HL-60 (cell line): Measurements from ENCODE around the gene NAA11.

Source experiments
- DNase-seq, 2 experiments: peaks; one replicate each; pipeline ENCODE4 v3.0.0-alpha.2; 2010 to 2020; ENCODE audit warnings: low read depth in 1 of 2, low spot score in 1 of 2
- H3K27ac ChIP-seq: fragments of 250-450 bp; sonication (Bioruptor Pico); replicated peaks from 2 replicates; pipeline ENCODE4 v1.5.1; 2020; ENCODE audit warnings: mild to moderate bottlenecking, moderate library complexity
- H3K27me3 ChIP-seq: fragments of 250-450 bp; sonication (Bioruptor Pico); 2 replicates; pipeline ENCODE4 v1.5.1; 2021; ENCODE audit warnings: mild to moderate bottlenecking, moderate library complexity; ENCODE audit not compliant: insufficient read depth, poor library complexity, severe bottlenecking
- H3K4me3 ChIP-seq: replicated peaks from 2 replicates; pipeline ENCODE4 v1.5.1; 2011; ENCODE audit warnings: mild to moderate bottlenecking, control low read depth, low read length; ENCODE audit not compliant: insufficient read depth
- GABPA ChIP-seq: IDR thresholded peaks from 2 replicates; pipeline ENCODE4 v1.6.1; 2012; ENCODE audit warnings: low read depth
- POLR2AphosphoS5 ChIP-seq: IDR thresholded peaks from 2 replicates; pipeline ENCODE4 v1.6.1; 2012; ENCODE audit warnings: low read depth
- SPI1 ChIP-seq: IDR thresholded peaks from 2 replicates; pipeline ENCODE4 v1.6.1; 2012; ENCODE audit warnings: low read depth, mild to moderate bottlenecking, borderline replicate concordance
- TF ChIP-seq, protein P1 (sequence below): IDR thresholded peaks from one replicate; pipeline ENCODE4 v1.5.1; 2011; ENCODE audit warnings: low read length, control low read depth, inconsistent platforms; ENCODE audit not compliant: insufficient read depth
- TF ChIP-seq, protein P2 (sequence below): IDR thresholded peaks from 2 replicates; pipeline ENCODE4 v1.6.1; 2012; ENCODE audit warnings: low read depth; ENCODE audit not compliant: insufficient replicate concordance

NAA11 gene

DNA sequence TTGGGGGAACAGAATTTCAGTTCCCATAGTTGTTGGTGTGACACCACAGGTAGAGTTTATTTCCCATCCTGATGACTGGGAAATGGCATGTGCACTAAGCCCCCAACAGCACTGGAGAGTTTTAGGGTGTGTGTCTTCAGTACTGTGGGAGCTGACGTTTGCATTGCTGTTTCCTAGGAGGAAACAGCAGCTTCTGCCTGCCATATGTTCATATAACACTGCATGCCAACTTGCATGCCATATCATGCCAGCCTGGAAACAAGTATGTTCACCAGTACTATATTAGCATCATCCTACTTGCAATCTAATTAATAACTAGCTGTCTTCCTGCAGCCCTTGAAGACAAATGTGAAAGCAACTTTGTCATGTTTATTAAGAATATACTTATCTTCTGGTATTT is 58.2 kb downstream of the NAA11 start:
- Histone ChIP-seq H3K27me3 (no peaks in the 10 kb centered on the region), H3K4me3 (no peak overlapping the region), H3K27ac (no peak overlapping the region)
- no peak for DNase-seq
- TF ChIP-seq SPI1 (no peak), POLR2AphosphoS5 (no peak), GABPA (no peak)
- TF ChIP-seq, protein P1, sequence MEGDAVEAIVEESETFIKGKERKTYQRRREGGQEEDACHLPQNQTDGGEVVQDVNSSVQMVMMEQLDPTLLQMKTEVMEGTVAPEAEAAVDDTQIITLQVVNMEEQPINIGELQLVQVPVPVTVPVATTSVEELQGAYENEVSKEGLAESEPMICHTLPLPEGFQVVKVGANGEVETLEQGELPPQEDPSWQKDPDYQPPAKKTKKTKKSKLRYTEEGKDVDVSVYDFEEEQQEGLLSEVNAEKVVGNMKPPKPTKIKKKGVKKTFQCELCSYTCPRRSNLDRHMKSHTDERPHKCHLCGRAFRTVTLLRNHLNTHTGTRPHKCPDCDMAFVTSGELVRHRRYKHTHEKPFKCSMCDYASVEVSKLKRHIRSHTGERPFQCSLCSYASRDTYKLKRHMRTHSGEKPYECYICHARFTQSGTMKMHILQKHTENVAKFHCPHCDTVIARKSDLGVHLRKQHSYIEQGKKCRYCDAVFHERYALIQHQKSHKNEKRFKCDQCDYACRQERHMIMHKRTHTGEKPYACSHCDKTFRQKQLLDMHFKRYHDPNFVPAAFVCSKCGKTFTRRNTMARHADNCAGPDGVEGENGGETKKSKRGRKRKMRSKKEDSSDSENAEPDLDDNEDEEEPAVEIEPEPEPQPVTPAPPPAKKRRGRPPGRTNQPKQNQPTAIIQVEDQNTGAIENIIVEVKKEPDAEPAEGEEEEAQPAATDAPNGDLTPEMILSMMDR: no peak
- TF ChIP-seq, protein P2, sequence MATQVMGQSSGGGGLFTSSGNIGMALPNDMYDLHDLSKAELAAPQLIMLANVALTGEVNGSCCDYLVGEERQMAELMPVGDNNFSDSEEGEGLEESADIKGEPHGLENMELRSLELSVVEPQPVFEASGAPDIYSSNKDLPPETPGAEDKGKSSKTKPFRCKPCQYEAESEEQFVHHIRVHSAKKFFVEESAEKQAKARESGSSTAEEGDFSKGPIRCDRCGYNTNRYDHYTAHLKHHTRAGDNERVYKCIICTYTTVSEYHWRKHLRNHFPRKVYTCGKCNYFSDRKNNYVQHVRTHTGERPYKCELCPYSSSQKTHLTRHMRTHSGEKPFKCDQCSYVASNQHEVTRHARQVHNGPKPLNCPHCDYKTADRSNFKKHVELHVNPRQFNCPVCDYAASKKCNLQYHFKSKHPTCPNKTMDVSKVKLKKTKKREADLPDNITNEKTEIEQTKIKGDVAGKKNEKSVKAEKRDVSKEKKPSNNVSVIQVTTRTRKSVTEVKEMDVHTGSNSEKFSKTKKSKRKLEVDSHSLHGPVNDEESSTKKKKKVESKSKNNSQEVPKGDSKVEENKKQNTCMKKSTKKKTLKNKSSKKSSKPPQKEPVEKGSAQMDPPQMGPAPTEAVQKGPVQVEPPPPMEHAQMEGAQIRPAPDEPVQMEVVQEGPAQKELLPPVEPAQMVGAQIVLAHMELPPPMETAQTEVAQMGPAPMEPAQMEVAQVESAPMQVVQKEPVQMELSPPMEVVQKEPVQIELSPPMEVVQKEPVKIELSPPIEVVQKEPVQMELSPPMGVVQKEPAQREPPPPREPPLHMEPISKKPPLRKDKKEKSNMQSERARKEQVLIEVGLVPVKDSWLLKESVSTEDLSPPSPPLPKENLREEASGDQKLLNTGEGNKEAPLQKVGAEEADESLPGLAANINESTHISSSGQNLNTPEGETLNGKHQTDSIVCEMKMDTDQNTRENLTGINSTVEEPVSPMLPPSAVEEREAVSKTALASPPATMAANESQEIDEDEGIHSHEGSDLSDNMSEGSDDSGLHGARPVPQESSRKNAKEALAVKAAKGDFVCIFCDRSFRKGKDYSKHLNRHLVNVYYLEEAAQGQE: no peak
